HepG2 (cell line): ENCODE measurements around the gene MPP7. TPM values are rescaled to one million over a fixed set of nuclear protein-coding genes. Genes with fewer than 3 reads are reported as not detected.

ENCODE experiments used
- ATAC-seq: fragments of 200-7000 bp; cut with Tn5 transposase; 3 replicates; pipeline ENCODE4 v1.9.1; 2020; ENCODE audit warnings: mild to moderate bottlenecking, moderate library complexity
- BruUV-seq: library from RNA; stranded (reverse); fragments of 400-500 nt; replicated peaks from 2 replicates; lab custom pipeline; 2021; lab: Mats Ljungman, UMichigan
- CTCF ChIA-PET: fragments of 300-600 bp; formaldehyde crosslinking; extraction: SDS; loops from one replicate; lab custom pipeline; 2021; ENCODE audit warnings: low total read pairs, inconsistent platforms, low intra/inter-chr PET ratio; lab: Yijun Ruan, JAX
- POLR2A ChIA-PET: fragments of 350-600 bp; sonication (Branson Sonifier 250); formaldehyde crosslinking; loops from one replicate; lab custom pipeline; 2020; ENCODE audit warnings: antibody characterized with exemption, inconsistent platforms; lab: Yijun Ruan, JAX
- DNase-seq: peaks from one replicate; pipeline ENCODE4 v3.0.0-alpha.2; 2015; ENCODE audit warnings: low spot score
- FAIRE-seq: peaks from 3 replicates; lab custom pipeline; 2011; peaks lifted over from hg19 to GRCh38; lab: Jason Lieb, UNC
- H2AFZ ChIP-seq: one replicate; pipeline ENCODE4 v1.6.1; 2011; ENCODE audit warnings: low read length, inconsistent platforms
- H3K27ac ChIP-seq: fragments of 300-600 bp; 3 replicates; pipeline ENCODE4 v1.8.0; 2011; ENCODE audit warnings: mixed run types, mild to moderate bottlenecking, mixed read lengths, low read length, inconsistent platforms; ENCODE audit not compliant: insufficient read depth; ENCODE audit errors: extremely low read length
- H3K27me3 ChIP-seq, 2 experiments: fragments of 200-600 bp in 1 of 2; 2 replicates in 1 of 2; 3 replicates in 1 of 2; pipeline versions ENCODE4 v1.6.0 to v1.8.0; 2011; ENCODE audit warnings: low read length in 2 of 2, mild to moderate bottlenecking in 2 of 2, moderate library complexity in 2 of 2, inconsistent platforms in 1 of 2; ENCODE audit not compliant: insufficient read depth in 2 of 2, control insufficient read depth in 1 of 2
- H3K36me3 ChIP-seq, 2 experiments: fragments of 200-600 bp in 1 of 2; replicated peaks in 1 of 2; 2 replicates in 1 of 2; 3 replicates in 1 of 2; pipeline versions ENCODE4 v1.5.1 to v1.8.0; 2011; ENCODE audit warnings: low read length in 2 of 2, inconsistent platforms in 1 of 2; ENCODE audit not compliant: insufficient read depth in 2 of 2, control insufficient read depth in 1 of 2
- H3K4me1 ChIP-seq: 2 replicates; pipeline ENCODE4 v1.5.1; 2012; ENCODE audit warnings: low read length, inconsistent platforms; ENCODE audit not compliant: insufficient read depth
- H3K4me2 ChIP-seq: 2 replicates; pipeline ENCODE4 v1.6.0; 2011; ENCODE audit warnings: low read depth, low read length, inconsistent platforms
- H3K4me3 ChIP-seq, 3 experiments: fragments of 200-600 bp in 1 of 3; sonication (generic), shearing (Covaris generic) in 1 of 3; replicated peaks in 1 of 3; 2 replicates each; pipeline ENCODE4 v1.5.1; 2011 to 2016; ENCODE audit warnings: low read length in 3 of 3, inconsistent platforms in 2 of 3, low read depth in 2 of 3, mild to moderate bottlenecking in 2 of 3, control low read depth in 1 of 3, mixed read lengths in 1 of 3; ENCODE audit not compliant: insufficient read depth in 1 of 3
- H3K79me2 ChIP-seq: one replicate; pipeline ENCODE4 v1.6.1; 2011; ENCODE audit warnings: low read length, inconsistent platforms; ENCODE audit not compliant: insufficient read depth
- H3K9ac ChIP-seq: 2 replicates; pipeline ENCODE4 v1.6.0; 2011; ENCODE audit warnings: mild to moderate bottlenecking, low read depth, low read length, inconsistent platforms; ENCODE audit not compliant: insufficient read depth
- H3K9me3 ChIP-seq: 2 replicates; pipeline ENCODE4 v1.5.1; 2012; ENCODE audit warnings: mild to moderate bottlenecking, low read length
- H4K20me1 ChIP-seq: 2 replicates; pipeline ENCODE4 v1.6.0; 2011; ENCODE audit warnings: inconsistent platforms, mild to moderate bottlenecking, low read length, moderate library complexity; ENCODE audit not compliant: insufficient read depth
- IKZF4 ChIP-seq: sonication (generic); formaldehyde crosslinking; IDR thresholded peaks from 2 replicates; pipeline ENCODE4 v1.5.1; 2020; ENCODE audit warnings: borderline replicate concordance, mild to moderate bottlenecking, low read depth, missing genetic modification reagents; ENCODE audit errors: not compliant biosample characterization
- NONO ChIP-seq, 2 experiments: fragments of 450-650 bp in 1 of 2; sonication (generic) in 1 of 2; formaldehyde crosslinking in 1 of 2; IDR thresholded peaks in 1 of 2; conservative IDR thresholded peaks in 1 of 2; 2 replicates each; pipeline versions ENCODE4 v1.6.1 to v1.8.0; 2017 to 2022; ENCODE audit warnings: mild to moderate bottlenecking in 1 of 2, missing genetic modification reagents in 1 of 2, moderate library complexity in 1 of 2
- PCBP1 ChIP-seq: fragments of 200-400 bp; formaldehyde crosslinking; IDR thresholded peaks from 2 replicates; pipeline ENCODE4 v1.6.1; 2017; ENCODE audit warnings: mild to moderate bottlenecking, low read depth, low read length, borderline replicate concordance
- POLR2AphosphoS2 ChIP-seq: IDR thresholded peaks from 2 replicates; pipeline ENCODE4 v1.6.1; 2011; ENCODE audit warnings: low read depth, low read length, improper control_type of control experiment
- RBAK ChIP-seq: sonication (generic); formaldehyde crosslinking; IDR thresholded peaks from 2 replicates; pipeline ENCODE4 v1.5.1; 2020; ENCODE audit warnings: mild to moderate bottlenecking, missing genetic modification reagents
- RBM22 ChIP-seq: fragments of 200-400 bp; formaldehyde crosslinking; optimal IDR thresholded peaks from 2 replicates; pipeline ENCODE3; 2017; ENCODE audit warnings: mild to moderate bottlenecking, low read length, moderate library complexity
- REXO4 ChIP-seq: sonication (generic); formaldehyde crosslinking; IDR thresholded peaks from 2 replicates; pipeline ENCODE4 v1.8.0; 2022; ENCODE audit warnings: missing genetic modification reagents, mild to moderate bottlenecking, borderline replicate concordance
- STAT5B ChIP-seq: sonication (generic); formaldehyde crosslinking; IDR thresholded peaks from 2 replicates; pipeline ENCODE4 v1.4.0; 2020; ENCODE audit warnings: missing genetic modification reagents
- TBL1XR1 ChIP-seq: fragments of 150-350 bp; IDR thresholded peaks from 2 replicates; pipeline ENCODE4 v1.6.1; 2014; ENCODE audit warnings: borderline replicate concordance, low read length; ENCODE audit not compliant: partially characterized antibody
- ZFP36L1 ChIP-seq: sonication (generic); formaldehyde crosslinking; IDR thresholded peaks from 2 replicates; pipeline ENCODE4 v1.8.0; 2022; ENCODE audit warnings: mild to moderate bottlenecking, missing genetic modification reagents, moderate library complexity
- ZNF205 ChIP-seq: IDR thresholded peaks from 2 replicates; pipeline ENCODE4 v1.6.1; 2018; ENCODE audit warnings: missing biosample characterization, missing genetic modification reagents
- ZNF263 ChIP-seq: sonication (generic); formaldehyde crosslinking; IDR thresholded peaks from 2 replicates; pipeline ENCODE4 v1.4.0; 2020; ENCODE audit warnings: missing genetic modification reagents
- ZNF30 ChIP-seq: sonication (generic); formaldehyde crosslinking; IDR thresholded peaks from 2 replicates; pipeline ENCODE4 v1.5.0; 2020; ENCODE audit warnings: mild to moderate bottlenecking, missing genetic modification reagents
- ZNF354B ChIP-seq: sonication (generic); formaldehyde crosslinking; IDR thresholded peaks from 2 replicates; pipeline ENCODE4 v1.8.0; 2022; ENCODE audit warnings: mild to moderate bottlenecking, missing genetic modification reagents
- ZNF564 ChIP-seq: sonication (generic); formaldehyde crosslinking; IDR thresholded peaks from 2 replicates; pipeline ENCODE4 v1.8.1; 2023; ENCODE audit warnings: mild to moderate bottlenecking, missing genetic modification reagents
- ZSCAN20 ChIP-seq: sonication (generic); formaldehyde crosslinking; IDR thresholded peaks from 2 replicates; pipeline ENCODE4 v1.4.0; 2020; ENCODE audit warnings: missing genetic modification reagents, mild to moderate bottlenecking, borderline replicate concordance
- in situ Hi-C: cut with HindIII; loops from 2 replicates; pipeline ENCODE4 v1.10.0; 2017; ENCODE audit warnings: low pct_unique_long_range_greater_than_20kb; ENCODE audit not compliant: extremely low pct_ligation_motif_present
- intact Hi-C: fragments of 100-400 bp; cut with micrococcal nuclease; formaldehyde crosslinking; loops from one replicate; pipeline ENCODE4 v1.10.0; 2022; ENCODE audit not compliant: unreplicated experiment
- polyA plus RNA-seq, 8 experiments: library from polyadenylated mRNA; depleted of rRNA in 3 of 8; stranded (reverse) in 7 of 8; unstranded in 1 of 8; fragments of >200 nt; fragmentation: Illumina TruSeq in 4 of 8; extraction: Trizol in 4 of 8; gene quantifications; 2 replicates each; pipeline versions ENCODE4 v1.2.1 to v1.2.3, GENCODE V29; 2011 to 2016; ENCODE audit warnings: low read depth in 4 of 8, missing spikeins in 1 of 8, mixed read lengths in 1 of 8; ENCODE audit not compliant: insufficient read depth in 1 of 8
- total RNA-seq, 5 experiments: library from RNA; depleted of rRNA; stranded (reverse); fragments of >200 nt; fragmentation: Illumina TruSeq; extraction: Trizol; gene quantifications; 2 replicates each; pipeline ENCODE4 v1.2.3, GENCODE V29; 2016; ENCODE audit warnings: low read depth in 1 of 5
- TF ChIP-seq, protein P1 (sequence below): sonication (generic); formaldehyde crosslinking; IDR thresholded peaks from 2 replicates; pipeline ENCODE4 v1.9.0; 2021; ENCODE audit warnings: missing genetic modification reagents, mild to moderate bottlenecking, borderline replicate concordance
- TF ChIP-seq, protein P2 (sequence below): sonication (generic); formaldehyde crosslinking; conservative IDR thresholded peaks from 2 replicates; pipeline ENCODE4 v1.8.0; 2022; ENCODE audit warnings: missing genetic modification reagents
- TF ChIP-seq, protein P3 (sequence below): sonication (generic); formaldehyde crosslinking; IDR thresholded peaks from 2 replicates; pipeline ENCODE4 v1.8.1; 2023; ENCODE audit warnings: missing genetic modification reagents, mild to moderate bottlenecking, borderline replicate concordance
- TF ChIP-seq, protein P4 (sequence below): sonication (generic); formaldehyde crosslinking; IDR thresholded peaks from 2 replicates; pipeline ENCODE4 v1.4.0; 2020; ENCODE audit warnings: missing genetic modification reagents, borderline replicate concordance

Gene MPP7
- total and polyA plus RNA-seq, 2 of the 13 experiments (the other 11 are each of a cell fraction or from before 2014, with no cell fraction given), result 6.8 to 16.4 TPM

DNA sequence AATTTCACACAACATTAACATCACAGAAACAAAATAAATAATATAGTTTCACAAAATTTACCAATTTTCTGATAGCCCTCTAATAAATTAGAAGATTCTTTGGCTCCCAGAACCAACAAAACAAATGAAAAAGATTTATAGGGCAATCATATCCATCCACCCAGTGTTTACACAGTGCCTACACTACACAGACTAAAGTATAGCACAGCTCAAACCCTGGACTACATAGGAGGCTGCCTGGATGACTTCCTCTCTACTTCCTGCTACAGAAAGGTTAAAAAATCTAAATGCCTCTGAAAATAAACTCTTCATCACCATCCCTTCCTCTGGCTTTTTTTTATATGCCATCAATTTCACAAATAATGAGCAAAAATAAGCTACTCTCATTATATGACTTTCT is 28.4 kb downstream of the MPP7 start:
- peaks cover 15% of the 10 kb centered on the region for H3K79me2 ChIP-seq
- no peak overlapping the region for H3K4me3 ChIP-seq
- CTCF ChIA-PET, result no interaction called here
- H3K4me1 ChIP-seq, result peaks cover 21% of the 10 kb centered on the region
- H3K36me3 ChIP-seq, result no peaks in the 10 kb centered on the region
- no peaks in the 10 kb centered on the region for H3K9me3 ChIP-seq
- POLR2A ChIA-PET, result no interaction called here
- no peaks in the 10 kb centered on the region for H4K20me1 ChIP-seq
- FAIRE-seq (no peak), DNase-seq (no peak), ATAC-seq (no peak)
- in situ Hi-C loops (no loop called here), intact Hi-C loops (no loop called here)
- H2AFZ ChIP-seq, result no peak overlapping the region
- TF ChIP-seq, protein P1, sequence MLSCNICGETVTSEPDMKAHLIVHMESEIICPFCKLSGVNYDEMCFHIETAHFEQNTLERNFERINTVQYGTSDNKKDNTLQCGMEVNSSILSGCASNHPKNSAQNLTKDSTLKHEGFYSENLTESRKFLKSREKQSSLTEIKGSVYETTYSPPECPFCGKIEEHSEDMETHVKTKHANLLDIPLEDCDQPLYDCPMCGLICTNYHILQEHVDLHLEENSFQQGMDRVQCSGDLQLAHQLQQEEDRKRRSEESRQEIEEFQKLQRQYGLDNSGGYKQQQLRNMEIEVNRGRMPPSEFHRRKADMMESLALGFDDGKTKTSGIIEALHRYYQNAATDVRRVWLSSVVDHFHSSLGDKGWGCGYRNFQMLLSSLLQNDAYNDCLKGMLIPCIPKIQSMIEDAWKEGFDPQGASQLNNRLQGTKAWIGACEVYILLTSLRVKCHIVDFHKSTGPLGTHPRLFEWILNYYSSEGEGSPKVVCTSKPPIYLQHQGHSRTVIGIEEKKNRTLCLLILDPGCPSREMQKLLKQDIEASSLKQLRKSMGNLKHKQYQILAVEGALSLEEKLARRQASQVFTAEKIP (CRISPR knock-in tag), result no peak
- TF ChIP-seq ZFP36L1 (CRISPR knock-in tag), result no peak
- no peak for TF ChIP-seq ZSCAN20
- no peak for TF ChIP-seq RBM22
- TF ChIP-seq, protein P2, sequence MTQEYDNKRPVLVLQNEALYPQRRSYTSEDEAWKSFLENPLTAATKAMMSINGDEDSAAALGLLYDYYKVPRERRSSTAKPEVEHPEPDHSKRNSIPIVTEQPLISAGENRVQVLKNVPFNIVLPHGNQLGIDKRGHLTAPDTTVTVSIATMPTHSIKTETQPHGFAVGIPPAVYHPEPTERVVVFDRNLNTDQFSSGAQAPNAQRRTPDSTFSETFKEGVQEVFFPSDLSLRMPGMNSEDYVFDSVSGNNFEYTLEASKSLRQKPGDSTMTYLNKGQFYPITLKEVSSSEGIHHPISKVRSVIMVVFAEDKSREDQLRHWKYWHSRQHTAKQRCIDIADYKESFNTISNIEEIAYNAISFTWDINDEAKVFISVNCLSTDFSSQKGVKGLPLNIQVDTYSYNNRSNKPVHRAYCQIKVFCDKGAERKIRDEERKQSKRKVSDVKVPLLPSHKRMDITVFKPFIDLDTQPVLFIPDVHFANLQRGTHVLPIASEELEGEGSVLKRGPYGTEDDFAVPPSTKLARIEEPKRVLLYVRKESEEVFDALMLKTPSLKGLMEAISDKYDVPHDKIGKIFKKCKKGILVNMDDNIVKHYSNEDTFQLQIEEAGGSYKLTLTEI (CRISPR knock-in tag), result no peak
- no peak for TF ChIP-seq ZNF564
- TF ChIP-seq NONO (IDR thresholded peaks at IDR 0.05), result no peak
- no peak for TF ChIP-seq NONO (CRISPR knock-in tag; conservative IDR thresholded peaks at IDR 0.05)
- TF ChIP-seq, protein P3, sequence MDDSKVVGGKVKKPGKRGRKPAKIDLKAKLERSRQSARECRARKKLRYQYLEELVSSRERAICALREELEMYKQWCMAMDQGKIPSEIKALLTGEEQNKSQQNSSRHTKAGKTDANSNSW (CRISPR knock-in tag), result no peak
- TF ChIP-seq, protein P4, sequence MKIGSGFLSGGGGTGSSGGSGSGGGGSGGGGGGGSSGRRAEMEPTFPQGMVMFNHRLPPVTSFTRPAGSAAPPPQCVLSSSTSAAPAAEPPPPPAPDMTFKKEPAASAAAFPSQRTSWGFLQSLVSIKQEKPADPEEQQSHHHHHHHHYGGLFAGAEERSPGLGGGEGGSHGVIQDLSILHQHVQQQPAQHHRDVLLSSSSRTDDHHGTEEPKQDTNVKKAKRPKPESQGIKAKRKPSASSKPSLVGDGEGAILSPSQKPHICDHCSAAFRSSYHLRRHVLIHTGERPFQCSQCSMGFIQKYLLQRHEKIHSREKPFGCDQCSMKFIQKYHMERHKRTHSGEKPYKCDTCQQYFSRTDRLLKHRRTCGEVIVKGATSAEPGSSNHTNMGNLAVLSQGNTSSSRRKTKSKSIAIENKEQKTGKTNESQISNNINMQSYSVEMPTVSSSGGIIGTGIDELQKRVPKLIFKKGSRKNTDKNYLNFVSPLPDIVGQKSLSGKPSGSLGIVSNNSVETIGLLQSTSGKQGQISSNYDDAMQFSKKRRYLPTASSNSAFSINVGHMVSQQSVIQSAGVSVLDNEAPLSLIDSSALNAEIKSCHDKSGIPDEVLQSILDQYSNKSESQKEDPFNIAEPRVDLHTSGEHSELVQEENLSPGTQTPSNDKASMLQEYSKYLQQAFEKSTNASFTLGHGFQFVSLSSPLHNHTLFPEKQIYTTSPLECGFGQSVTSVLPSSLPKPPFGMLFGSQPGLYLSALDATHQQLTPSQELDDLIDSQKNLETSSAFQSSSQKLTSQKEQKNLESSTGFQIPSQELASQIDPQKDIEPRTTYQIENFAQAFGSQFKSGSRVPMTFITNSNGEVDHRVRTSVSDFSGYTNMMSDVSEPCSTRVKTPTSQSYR (CRISPR knock-in tag), result no peak
- TF ChIP-seq PCBP1, result no peak
- TF ChIP-seq POLR2AphosphoS2, result no peak
- no peak for TF ChIP-seq RBAK (CRISPR knock-in tag)
- no peak for TF ChIP-seq TBL1XR1
- no peak for TF ChIP-seq ZNF30 (CRISPR knock-in tag)
- no peak for TF ChIP-seq REXO4 (CRISPR knock-in tag)
- TF ChIP-seq IKZF4 (CRISPR knock-in tag), result no peak
- no peak for TF ChIP-seq ZNF263 (CRISPR knock-in tag)
- TF ChIP-seq ZNF354B (CRISPR knock-in tag), result no peak
- TF ChIP-seq STAT5B (CRISPR knock-in tag), result no peak
- TF ChIP-seq ZNF205 (CRISPR knock-in tag), result no peak
- no peak overlapping the region for H3K27ac ChIP-seq
- no peak overlapping the region for H3K9ac ChIP-seq
- no peaks in the 10 kb centered on the region for H3K27me3 ChIP-seq
- BruUV-seq, result no TSS peak
- H3K4me2 ChIP-seq, result no peak overlapping the region
